Common myeloid progenitor, CD34-positive (primary cell): ENCODE data around the gene KLHL30.

Experiments
- CTCF ChIA-PET: fragments of 350-600 bp; sonication (Branson Sonifier 250); formaldehyde crosslinking; loops from one replicate; lab custom pipeline; 2021; ENCODE audit warnings: antibody characterized with exemption; lab: Charles Lee
- POLR2A ChIA-PET: fragments of 350-600 bp; sonication (Branson Sonifier 250); formaldehyde crosslinking; loops from one replicate; lab custom pipeline; 2021; ENCODE audit warnings: antibody characterized with exemption; lab: Charles Lee
- DNase-seq, 3 donors: peaks; one replicate each; pipeline versions ENCODE4 v3.0.0 to v3.0.0-alpha.2; 2013
- H3K27ac ChIP-seq, 2 experiments: 1 replicate in 1 of 2; 2 replicates in 1 of 2; pipeline ENCODE4 v1.7.0; 2013; ENCODE audit warnings: inconsistent platforms in 2 of 2, low read length in 2 of 2, mild to moderate bottlenecking in 2 of 2, low read depth in 1 of 2, moderate library complexity in 1 of 2; ENCODE audit not compliant: severe bottlenecking in 2 of 2, insufficient read depth in 1 of 2, poor library complexity in 1 of 2
- H3K27me3 ChIP-seq, 5 experiments: replicated peaks in 2 of 5; 1 replicate in 3 of 5; 2 replicates in 2 of 5; pipeline versions ENCODE4 v1.6.1 to v1.7.0; 2013; ENCODE audit warnings: low read length in 4 of 5, mild to moderate bottlenecking in 2 of 5, moderate library complexity in 2 of 5, inconsistent platforms in 1 of 5; ENCODE audit not compliant: insufficient read depth in 5 of 5, control insufficient read depth in 4 of 5
- H3K36me3 ChIP-seq, 4 experiments: 1 replicate in 2 of 4; 2 replicates in 2 of 4; pipeline versions ENCODE4 v1.6.1 to v1.7.0; 2013; ENCODE audit warnings: low read length in 3 of 4, control low read depth in 1 of 4, mild to moderate bottlenecking in 1 of 4; ENCODE audit not compliant: control insufficient read depth in 4 of 4, insufficient read depth in 4 of 4
- H3K4me1 ChIP-seq, 4 experiments: 1 replicate in 3 of 4; 2 replicates in 1 of 4; pipeline versions ENCODE4 v1.6.1 to v1.7.1; 2013; ENCODE audit warnings: low read length in 3 of 4, mild to moderate bottlenecking in 3 of 4, control low read depth in 1 of 4, inconsistent platforms in 1 of 4, moderate library complexity in 1 of 4; ENCODE audit not compliant: control insufficient read depth in 4 of 4, insufficient read depth in 4 of 4; ENCODE audit errors: control extremely low read depth in 1 of 4
- H3K4me3 ChIP-seq, 7 experiments: 1 replicate in 4 of 7; 2 replicates in 3 of 7; pipeline versions ENCODE4 v1.5.1 to v1.7.0; 2013; ENCODE audit warnings: mild to moderate bottlenecking in 7 of 7, low read length in 6 of 7, moderate library complexity in 6 of 7, inconsistent platforms in 2 of 7, low read depth in 2 of 7, control low read depth in 1 of 7; ENCODE audit not compliant: insufficient read depth in 4 of 7, control insufficient read depth in 1 of 7; ENCODE audit errors: extremely low read depth in 1 of 7
- H3K9me3 ChIP-seq, 5 experiments: 1 replicate in 4 of 5; 2 replicates in 1 of 5; pipeline versions ENCODE4 v1.6.1 to v1.7.1; 2013; ENCODE audit warnings: low read length in 4 of 5, mild to moderate bottlenecking in 2 of 5, inconsistent platforms in 1 of 5, low read depth in 1 of 5, moderate library complexity in 1 of 5; ENCODE audit not compliant: control insufficient read depth in 4 of 5, insufficient read depth in 2 of 5; ENCODE audit errors: control extremely low read depth in 1 of 5
- WGBS: methylation state at CpG from one replicate; pipeline ENCODE4 v1.1.5; 2013; ENCODE audit not compliant: insufficient coverage; 5-methylcytosine and 5-hydroxymethylcytosine counted together

The KLHL30 gene

DNA sequence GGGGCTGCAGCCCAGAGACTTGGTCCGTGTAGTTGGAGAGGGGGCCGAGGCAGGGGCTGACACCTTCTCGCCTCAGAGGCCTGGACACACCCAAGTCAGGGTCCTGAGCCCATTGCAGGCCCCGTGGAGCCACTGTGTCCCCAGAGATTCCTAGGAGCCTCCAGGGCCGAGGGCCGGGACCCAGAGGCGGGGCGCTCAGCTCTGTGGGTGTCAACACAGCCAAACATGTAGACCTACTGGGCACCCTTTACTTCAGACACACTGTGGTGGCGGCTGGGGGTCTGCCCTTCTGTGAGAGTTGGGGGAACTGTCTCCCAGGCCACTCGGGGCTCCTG is 38.8 kb upstream of the KLHL30 start:
- peaks cover 3 to 12% (median 9%) of the 10 kb centered on the region in 4 experiments for H3K4me1 ChIP-seq
- H3K36me3 ChIP-seq: peaks cover 0 to 8% (median 3%) of the 10 kb centered on the region in 4 experiments
- no peaks in the 10 kb centered on the region for H3K9me3 ChIP-seq
- WGBS: 92% methylated on average over 10 of the region's 10 CpGs
- CTCF ChIA-PET: no interaction called here
- H3K27ac ChIP-seq: no peak overlapping the region
- no peak for DNase-seq
- H3K4me3 ChIP-seq: no peak overlapping the region
- POLR2A ChIA-PET: no interaction called here
- H3K27me3 ChIP-seq: no peaks in the 10 kb centered on the region

DNA sequence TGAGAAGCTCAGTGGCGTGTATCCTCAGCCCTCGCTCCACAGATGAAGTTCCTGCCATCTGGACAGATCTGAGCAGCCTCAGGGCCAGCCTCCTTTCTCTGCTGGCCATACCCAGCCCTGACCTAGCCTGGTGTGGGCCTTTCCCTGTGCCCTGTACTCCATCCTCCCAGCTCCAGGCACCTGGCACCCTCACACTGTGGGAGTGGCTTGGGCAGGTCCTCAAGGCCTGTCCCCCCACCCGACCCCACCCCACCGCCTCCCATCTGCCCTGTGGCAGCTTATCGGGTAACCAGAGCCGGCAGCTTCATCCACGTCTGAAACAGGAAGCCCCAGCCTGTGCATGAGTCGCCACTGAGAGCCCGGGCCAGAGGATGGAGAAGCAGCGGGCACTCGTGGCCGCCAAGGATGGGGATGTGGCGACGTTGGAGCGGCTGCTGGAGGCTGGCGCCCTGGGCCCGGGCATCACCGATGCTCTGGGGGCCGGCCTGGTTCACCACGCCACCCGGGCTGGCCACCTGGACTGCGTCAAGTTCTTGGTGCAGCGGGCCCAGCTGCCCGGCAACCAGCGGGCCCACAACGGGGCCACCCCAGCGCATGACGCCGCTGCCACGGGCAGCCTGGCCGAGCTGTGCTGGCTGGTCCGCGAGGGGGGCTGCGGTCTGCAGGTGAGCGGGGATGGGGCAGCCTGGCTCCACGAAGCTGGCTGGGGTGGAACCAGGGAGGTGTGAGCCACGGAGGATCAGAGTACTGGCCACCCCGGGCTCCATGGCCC is 38.2 kb upstream of the KLHL30 start, which contains the start of gene ESPNL:
TSS of gene ESPNL (plus strand) at position 292 of the 772 bp plus-strand sequence. CDS start at position 372, 80 bp downstream.
- Histone ChIP-seq H3K4me1 (peaks cover 3 to 16% (median 9%) of the 10 kb centered on the region in 4 experiments), H3K27ac (no peak within 1 kb of the TSS), H3K27me3 (no peaks in the 10 kb centered on the region), H3K9me3 (no peaks in the 10 kb centered on the region), H3K36me3 (peaks cover 0 to 7% (median 2%) of the 10 kb centered on the region in 4 experiments), H3K4me3 (no peak within 1 kb of the TSS)
- ChIA-PET CTCF (no interaction called here), POLR2A (no interaction called here)
- 88% methylated on average over 34 of the region's 38 CpGs for WGBS
- DNase-seq: peak in 2 of 3 donors; percentile 63 to 74

DNA sequence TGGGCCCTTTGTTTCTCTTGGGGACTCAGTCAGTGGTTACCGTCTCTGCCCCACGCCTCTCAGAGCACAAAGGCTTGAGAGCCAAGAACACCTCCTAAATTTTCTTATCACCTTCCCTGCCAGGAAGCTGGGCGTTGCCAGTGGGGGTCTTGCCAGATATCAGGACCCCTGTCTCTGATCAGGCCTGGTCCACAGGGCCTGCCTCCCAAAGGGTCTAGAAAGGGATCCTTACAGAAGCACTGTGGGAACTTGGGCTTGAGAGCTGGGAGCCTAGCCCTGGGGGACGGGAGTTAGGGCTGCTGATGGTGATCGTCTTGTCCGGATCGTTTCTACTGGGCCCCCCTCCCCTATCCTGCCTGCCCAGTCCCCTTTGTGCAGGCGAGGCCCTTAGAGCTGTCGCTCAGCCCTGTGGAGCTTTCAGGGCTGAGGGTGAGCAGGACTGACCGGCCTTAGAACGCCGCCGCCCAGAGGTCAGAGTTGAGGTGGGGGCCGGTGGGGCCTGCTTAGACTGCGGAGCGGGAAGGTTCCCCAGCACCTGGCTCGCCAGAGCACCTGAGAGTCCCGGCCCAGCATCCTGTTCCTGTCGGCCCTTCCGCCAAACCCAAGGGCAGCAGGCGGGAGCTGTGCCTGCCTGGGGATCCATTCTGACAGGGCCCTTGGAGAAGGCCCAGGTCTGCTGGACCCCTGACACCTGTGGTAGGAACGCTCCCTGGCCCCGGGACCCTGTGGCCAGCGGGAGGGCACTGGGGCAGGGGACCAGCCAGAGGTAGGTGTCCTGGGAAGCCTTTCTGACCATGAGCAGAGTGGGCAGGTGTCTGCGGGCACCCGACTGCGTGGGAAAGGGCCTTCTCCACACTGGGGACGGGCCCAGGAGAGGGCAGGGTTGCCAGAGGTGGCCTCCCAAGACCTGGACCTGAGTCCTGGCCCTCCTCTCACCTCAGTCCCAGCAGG is 37.4 kb upstream of the KLHL30 start:
- no peak overlapping the region for H3K4me3 ChIP-seq
- H3K9me3 ChIP-seq: no peaks in the 10 kb centered on the region
- peaks cover 3 to 16% (median 9%) of the 10 kb centered on the region in 4 experiments for H3K4me1 ChIP-seq
- H3K36me3 ChIP-seq: peaks cover 0 to 7% (median 1%) of the 10 kb centered on the region in 4 experiments
- H3K27me3 ChIP-seq: no peaks in the 10 kb centered on the region
- POLR2A ChIA-PET: no interaction called here
- no peak for DNase-seq
- CTCF ChIA-PET: no interaction called here
- H3K27ac ChIP-seq: no peak overlapping the region
- WGBS: 93% methylated on average over 22 of the region's 28 CpGs

DNA sequence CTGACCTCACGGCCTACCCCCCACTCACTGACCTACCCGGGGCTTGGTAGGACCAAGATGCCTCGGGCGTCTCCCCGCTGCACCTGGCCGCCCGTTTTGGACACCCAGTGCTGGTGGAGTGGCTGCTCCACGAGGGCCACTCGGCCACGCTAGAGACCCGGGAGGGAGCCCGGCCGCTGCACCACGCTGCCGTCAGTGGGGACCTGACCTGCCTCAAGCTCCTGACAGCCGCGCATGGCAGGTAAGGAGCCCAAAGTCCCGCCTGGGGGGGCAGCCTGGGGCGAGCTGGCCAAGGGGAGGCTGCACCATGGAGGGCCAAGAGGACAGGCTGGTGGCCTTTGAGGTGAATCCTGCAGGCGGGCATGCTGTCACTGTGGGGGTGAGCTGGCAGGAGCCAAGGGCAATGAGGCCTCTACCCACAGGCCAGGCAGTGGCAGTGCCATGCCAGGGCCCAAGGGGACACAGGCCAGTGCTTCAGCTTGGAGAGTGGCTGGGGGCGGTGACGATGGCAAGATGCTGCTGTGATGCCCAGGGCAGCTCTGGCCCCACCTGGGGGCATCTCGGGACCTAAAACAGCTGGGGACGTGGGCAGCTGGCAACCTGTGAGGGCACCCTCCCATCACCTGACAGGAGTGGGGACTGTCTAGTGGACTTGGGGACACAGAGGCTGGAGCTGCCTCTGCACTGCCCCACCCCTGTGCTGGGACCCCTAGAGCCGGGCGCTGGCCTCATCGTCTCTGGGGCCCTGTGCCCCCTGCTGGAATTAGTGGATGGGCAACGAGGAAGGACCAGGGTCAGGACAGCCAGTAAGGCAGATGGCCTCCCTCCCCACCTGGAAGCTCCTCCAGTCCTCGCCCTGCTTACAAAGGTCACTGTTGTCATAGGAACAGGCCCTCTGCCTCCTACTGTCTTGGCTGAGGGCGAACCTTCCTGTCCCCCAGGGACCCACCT is 36.3 kb upstream of the KLHL30 start:
- 97% methylated on average over 21 of the region's 30 CpGs for WGBS
- ChIA-PET CTCF (interaction anchor here (0.6 kb wide), 1 partner anchor 45 kb away, joined by 3 read pairs; no protein-coding TSS in a partner anchor), POLR2A (no interaction called here)

DNA sequence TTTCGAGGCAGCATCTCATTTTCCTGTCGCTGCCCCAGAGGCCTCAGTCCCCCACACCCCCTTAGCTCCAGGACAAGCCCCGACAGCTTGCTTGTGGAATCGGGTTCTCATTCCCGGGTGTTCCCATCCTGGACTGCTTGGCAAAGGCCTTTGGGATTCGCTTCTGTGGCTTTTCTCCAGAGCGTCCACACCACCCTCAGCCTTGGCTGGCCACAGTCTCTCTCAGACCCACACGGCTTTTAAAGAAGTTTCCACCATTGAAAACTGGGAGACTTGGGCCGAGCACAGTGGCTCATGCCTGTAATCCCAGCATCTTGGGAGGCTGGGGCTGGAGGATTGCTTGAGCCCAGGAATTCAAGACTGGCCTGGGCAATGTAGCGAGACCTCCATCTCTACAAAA is 35.6 kb upstream of the KLHL30 start:
- no peak for DNase-seq
- POLR2A ChIA-PET: no interaction called here
- Histone ChIP-seq H3K4me3 (no peak overlapping the region), H3K27ac (no peak overlapping the region), H3K4me1 (peaks cover 3 to 28% (median 16%) of the 10 kb centered on the region in 4 experiments), H3K36me3 (no peaks in the 10 kb centered on the region), H3K27me3 (no peaks in the 10 kb centered on the region), H3K9me3 (no peaks in the 10 kb centered on the region)
- CTCF ChIA-PET: no interaction called here
- 90% methylated on average over 7 of the region's 10 CpGs for WGBS

More for the DNA sequence above, 36.3 kb upstream of the KLHL30 start:
- Histone ChIP-seq H3K36me3 (no peaks in the 10 kb centered on the region), H3K4me1 (peaks cover 3 to 21% (median 13%) of the 10 kb centered on the region in 4 experiments), H3K9me3 (no peaks in the 10 kb centered on the region), H3K27ac (no peak overlapping the region), H3K27me3 (no peaks in the 10 kb centered on the region), H3K4me3 (no peak overlapping the region)
- DNase-seq: no peak

DNA sequence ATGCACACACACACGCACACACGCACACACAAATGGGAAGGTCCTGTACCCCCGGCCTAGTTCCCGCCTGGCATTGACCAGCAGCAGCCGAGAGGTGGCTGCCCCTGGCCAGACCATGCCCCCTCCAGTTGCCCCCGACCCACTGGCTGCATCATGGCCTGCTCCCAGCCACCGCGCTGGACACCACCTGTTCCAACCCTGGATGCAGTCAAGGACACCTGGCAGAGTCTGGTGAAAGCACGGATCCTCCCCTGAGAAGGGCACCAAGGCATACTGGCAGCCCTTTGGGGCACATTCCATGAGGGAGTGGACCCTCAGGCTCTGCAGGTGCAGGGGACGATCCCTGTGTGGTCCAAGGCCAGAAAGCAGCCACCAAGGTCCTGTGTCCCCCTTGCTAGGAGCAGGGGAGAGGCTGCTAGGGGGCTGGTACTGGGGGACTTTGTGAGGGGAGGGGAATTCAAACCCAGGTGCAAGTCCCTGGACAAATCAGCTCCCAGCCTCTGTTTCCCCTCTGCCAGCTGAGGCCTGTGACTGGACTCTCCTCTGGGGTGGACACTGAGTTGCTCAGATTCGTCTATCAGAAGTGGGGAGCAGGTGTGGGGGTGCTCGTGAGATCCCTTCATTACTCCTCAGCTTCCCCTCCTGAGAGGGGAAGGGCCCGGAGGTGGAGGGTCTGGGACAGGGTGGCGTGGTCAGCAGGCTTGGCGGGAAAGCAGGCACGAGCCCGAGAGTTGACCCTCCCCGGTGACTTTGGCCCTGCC is 34.8 kb upstream of the KLHL30 start:
- Histone ChIP-seq H3K27me3 (no peaks in the 10 kb centered on the region), H3K36me3 (no peaks in the 10 kb centered on the region), H3K27ac (no peak overlapping the region), H3K9me3 (no peaks in the 10 kb centered on the region), H3K4me1 (peaks cover 3 to 34% (median 19%) of the 10 kb centered on the region in 4 experiments), H3K4me3 (no peak overlapping the region)
- CTCF ChIA-PET: no interaction called here
- DNase-seq: no peak
- POLR2A ChIA-PET: no interaction called here
- WGBS: 96% methylated on average over 13 of the region's 18 CpGs
